H54 (cell line): ENCODE results near the gene GADL1.

Source experiments
- DNase-seq: peaks from one replicate; pipeline ENCODE4 v3.0.0; 2011; ENCODE audit warnings: low spot score, mixed read lengths; ENCODE audit not compliant: insufficient read length
- FAIRE-seq: peaks from 3 replicates; lab custom pipeline; 2011; peaks lifted over from hg19 to GRCh38; lab: Jason Lieb, UNC
- POLR2A ChIP-seq: IDR thresholded peaks from 2 replicates; pipeline ENCODE4 v1.6.1; 2011; ENCODE audit warnings: low read depth, mild to moderate bottlenecking, low read length

Gene GADL1

DNA sequence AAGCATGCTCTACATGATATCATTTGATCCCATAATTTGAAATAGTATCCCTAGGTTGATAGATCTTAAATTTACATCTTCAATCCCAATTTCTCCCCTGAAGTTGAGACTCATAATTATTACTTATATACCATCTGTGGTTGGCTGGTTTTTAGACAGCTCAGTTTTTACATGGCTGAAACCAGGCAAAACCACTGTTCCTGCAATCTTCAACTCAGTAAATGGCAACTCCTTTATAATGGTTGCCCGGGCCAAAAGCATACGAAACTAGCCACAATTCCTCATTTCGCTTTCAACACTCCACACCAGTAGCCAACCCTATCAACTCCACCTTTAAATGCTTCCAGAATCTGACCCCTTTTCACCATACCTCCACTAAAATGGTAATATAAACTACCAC, 169.6 kb downstream of the GADL1 start:
- FAIRE-seq, result no peak
- no peak for DNase-seq
- TF ChIP-seq POLR2A, result no peak

DNA sequence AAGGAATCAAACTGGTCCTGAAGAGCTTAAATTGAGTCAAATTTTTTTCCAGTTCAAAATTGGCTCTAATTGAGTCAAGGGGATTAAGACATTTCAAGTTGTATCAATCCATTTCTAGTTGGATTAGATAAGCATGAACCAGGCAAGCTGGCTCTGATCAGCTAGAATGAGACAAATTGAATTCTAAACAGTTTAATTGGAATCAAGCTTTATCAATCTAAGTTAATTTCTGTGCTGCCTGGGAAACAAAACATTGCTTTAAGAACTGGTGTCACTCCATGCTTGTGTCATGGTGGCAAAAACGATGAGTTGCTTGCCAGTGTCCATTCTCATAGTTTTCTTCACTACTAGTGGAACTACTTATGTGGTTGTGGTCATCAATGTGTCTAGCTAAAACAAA, 171.2 kb downstream of the GADL1 start:
- FAIRE-seq (peak; percentile 23), DNase-seq (no peak)
- no peak for TF ChIP-seq POLR2A

DNA sequence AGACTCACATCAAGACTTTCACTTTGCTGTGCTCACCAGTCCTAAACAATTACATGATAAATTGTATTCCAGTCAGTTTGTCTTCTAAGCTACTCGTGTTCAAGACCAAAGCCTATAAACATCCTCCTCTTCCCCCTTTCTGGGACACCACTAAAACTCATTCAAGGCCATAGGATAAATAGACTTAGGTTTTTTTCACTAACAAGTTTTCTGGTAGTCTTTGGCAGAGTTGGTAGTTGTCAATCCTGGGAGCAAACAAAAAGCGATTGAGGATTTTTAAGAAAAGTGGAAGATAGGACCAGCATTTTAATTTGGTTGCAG, 173.2 kb downstream of the GADL1 start:
- DNase-seq, result no peak
- no peak for TF ChIP-seq POLR2A
- no peak for FAIRE-seq

DNA sequence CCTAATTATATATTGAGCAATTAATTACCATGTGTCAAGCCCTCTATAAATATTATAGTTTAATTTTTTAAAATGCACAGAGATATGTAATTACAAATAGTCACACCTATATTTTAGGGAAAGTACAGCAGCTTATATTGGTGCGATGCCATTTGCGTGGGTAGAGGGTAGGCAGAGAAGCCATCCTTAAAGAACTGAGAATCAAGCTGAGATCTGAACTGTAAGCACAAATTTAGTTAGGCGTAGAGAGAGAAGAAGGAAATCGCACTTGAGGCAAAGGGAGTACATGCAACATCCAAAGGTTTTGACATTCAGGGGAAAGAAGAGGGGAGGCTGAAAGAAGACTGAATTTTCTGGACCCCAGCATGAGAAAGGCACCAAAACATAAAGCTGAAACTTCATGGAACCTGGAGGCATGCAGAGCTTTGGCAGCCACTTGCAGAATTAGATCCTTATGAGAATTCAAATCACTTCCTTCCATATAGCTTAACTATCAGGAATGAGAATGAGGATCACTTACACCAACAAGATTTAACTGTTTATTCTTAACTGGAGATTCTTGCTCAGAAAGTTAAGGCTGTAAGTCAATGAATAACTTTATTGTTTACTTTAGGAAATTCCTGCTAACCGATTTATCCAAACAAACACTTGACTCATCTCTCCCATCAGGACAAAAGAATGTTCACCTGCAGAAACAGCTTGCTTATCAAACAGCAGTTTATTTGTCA, 173.7 kb downstream of the GADL1 start:
- no peak for TF ChIP-seq POLR2A
- FAIRE-seq, result peak; percentile 98
- DNase-seq, result peak; percentile 19

DNA sequence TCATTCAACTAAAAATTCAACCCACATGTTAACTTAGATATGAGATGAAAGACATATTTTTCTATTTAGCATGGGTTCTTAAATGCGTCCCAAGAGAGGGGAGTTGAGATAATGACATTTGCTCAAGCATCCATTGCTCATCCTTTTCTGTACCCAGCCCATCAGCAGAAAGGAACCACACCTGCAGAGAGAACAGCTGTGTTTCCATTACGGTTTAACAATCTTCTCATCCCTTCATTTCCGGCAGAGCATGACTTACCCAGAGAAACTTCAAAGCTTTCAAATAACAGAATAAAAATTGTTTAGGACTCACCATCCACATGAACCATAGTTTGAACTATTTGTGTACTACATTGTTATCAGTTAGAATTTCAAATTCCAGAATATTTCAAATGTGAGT, 174.9 kb downstream of the GADL1 start:
- TF ChIP-seq POLR2A, result no peak
- no peak for DNase-seq
- no peak for FAIRE-seq

DNA sequence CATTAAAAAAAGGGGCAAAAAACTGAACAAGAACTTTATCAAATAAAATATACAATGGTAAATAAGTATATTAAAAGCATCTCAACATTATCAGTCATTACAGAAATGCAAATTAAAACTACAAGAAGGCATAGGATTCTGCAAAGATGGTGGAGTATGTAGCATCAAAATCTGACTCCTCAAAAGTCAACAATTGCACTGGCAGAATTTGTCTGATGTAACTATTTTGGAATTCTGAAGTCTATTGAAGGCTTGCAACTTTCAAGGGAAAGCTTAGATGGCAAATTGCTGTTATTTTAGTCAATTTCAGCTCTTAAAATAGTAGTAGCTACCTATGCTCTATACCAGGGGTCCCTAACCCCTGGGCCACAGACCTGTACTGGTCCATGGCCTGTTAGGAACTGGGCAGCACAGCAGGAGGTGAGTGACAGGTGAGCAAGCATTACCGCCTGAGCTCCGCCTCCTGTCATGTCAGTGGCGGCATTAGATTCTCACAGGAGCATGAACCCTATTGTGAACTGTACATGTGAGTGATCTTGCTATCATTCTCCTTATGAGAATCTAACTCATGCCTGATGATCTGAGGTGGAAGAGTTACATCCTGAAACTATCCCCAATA, 180.5 kb downstream of the GADL1 start:
- FAIRE-seq, result no peak

DNA sequence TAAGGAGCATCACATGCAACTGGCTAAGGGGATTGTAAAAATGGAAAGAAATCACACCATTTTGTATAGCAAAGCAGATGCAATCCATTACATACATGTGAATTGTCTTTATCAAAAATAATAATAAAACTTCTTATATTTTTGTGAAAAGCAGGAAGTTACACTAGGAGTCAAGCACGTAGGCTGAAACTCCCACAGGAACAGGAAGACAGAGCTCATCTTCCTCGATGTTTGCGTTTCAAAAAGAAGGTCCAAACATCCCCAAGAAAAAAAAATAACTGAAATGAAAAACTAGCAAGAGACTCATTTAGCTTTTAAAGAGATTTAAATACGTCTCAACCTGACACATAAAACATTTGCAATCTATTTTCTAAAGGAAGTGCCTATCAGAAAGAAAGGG, 181.5 kb downstream of the GADL1 start:
- DNase-seq (no peak), FAIRE-seq (no peak)
- TF ChIP-seq POLR2A, result no peak

More for the DNA sequence above, 180.5 kb downstream of the GADL1 start:
- TF ChIP-seq POLR2A, result no peak
- DNase-seq, result no peak

DNA sequence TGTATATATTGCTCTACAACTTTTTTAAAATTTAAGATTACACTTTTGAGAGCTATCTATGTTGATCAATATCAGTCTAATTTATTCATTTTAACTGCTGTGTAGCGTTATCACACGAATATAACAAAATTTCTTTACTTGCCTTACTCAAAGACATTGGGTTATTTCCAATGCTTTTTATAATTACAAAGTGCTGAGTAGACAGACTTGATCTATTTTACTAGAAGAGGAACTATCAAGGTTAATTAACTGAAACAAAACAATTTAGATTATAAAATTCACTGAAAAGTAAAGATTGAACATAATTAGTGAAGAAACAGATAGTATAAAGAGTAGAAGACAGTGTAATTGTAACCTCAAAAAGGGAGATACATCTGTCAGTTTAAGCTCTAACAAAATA, 182.6 kb downstream of the GADL1 start:
- no peak for DNase-seq
- FAIRE-seq, result no peak
- no peak for TF ChIP-seq POLR2A

DNA sequence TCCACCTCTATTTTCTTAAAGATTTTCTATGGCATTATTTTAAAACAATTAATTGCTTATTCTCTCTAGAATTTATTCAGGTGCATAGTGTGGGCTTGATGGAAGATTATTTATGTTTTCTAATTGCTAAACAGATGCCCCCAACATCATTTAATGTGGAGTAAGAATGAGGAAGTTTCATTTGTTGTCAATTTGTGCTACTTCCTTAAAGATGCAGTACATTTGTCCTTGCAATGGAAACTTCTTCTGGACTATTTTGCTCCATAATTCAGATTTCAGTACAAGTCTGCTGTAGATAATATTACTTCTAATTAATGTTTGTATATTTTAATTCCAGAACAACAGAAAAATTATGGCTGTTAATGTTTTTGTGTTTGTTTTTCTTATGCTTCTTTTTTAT, 183.3 kb downstream of the GADL1 start:
- no peak for FAIRE-seq
- no peak for TF ChIP-seq POLR2A
- no peak for DNase-seq

DNA sequence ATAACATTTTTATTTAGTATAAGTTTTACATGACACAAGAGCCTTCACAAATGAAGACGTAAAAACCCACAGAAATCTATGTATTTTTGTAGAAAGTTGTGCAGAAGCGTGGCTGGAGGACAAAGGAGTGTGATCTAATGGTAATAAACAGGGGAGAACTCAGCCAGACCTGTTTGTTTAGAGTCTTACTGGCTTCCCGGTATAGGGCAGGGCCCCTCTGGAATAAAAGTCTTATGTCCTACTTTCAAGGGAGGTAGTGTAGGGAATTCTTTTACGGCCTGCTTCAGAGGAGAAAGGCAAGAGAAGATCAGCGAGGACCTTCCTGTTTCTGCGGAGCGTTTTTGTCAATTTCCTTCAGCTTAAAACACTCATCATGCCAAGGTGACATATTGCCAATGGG, 184.4 kb downstream of the GADL1 start:
- TF ChIP-seq POLR2A, result no peak
- DNase-seq (no peak), FAIRE-seq (no peak)

DNA sequence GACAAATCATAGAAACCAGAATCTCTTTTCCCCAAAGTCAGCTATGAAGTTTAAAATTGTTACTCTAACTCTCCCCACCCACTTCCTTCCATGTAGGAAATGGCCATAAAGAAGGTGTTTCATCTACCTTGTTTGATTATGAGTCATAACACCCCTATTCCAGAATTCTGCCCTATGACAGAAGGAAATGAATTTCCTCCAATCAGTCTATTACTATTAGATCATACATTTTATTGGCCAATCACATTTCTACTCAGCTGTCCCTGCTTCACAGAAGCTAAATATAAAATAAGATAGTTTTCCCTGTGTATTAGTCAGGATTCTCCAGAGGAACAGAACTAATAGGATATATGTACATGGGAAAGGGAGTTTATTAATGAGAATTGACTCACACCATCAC, 186.0 kb downstream of the GADL1 start:
- no peak for TF ChIP-seq POLR2A
- FAIRE-seq (peak; percentile 6), DNase-seq (no peak)

DNA sequence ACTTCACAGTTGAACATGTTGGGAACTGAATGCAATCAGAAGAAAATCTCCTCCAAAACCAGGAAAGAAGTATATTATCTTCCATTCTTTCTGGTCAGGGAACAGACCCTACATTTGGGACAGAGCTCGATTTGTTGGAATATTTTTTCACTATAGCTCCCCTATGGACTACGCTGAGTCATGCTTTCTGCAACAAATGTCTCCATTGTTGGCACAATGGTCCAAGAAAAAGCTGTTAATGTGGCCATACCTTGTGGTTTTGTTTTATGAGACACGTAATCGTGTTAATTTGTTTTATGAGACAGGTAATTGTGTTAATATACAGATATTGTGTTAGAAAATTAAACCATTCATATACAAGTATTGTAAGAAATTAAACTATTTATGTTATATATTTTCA, 186.6 kb downstream of the GADL1 start:
- DNase-seq (no peak), FAIRE-seq (no peak)
- no peak for TF ChIP-seq POLR2A

DNA sequence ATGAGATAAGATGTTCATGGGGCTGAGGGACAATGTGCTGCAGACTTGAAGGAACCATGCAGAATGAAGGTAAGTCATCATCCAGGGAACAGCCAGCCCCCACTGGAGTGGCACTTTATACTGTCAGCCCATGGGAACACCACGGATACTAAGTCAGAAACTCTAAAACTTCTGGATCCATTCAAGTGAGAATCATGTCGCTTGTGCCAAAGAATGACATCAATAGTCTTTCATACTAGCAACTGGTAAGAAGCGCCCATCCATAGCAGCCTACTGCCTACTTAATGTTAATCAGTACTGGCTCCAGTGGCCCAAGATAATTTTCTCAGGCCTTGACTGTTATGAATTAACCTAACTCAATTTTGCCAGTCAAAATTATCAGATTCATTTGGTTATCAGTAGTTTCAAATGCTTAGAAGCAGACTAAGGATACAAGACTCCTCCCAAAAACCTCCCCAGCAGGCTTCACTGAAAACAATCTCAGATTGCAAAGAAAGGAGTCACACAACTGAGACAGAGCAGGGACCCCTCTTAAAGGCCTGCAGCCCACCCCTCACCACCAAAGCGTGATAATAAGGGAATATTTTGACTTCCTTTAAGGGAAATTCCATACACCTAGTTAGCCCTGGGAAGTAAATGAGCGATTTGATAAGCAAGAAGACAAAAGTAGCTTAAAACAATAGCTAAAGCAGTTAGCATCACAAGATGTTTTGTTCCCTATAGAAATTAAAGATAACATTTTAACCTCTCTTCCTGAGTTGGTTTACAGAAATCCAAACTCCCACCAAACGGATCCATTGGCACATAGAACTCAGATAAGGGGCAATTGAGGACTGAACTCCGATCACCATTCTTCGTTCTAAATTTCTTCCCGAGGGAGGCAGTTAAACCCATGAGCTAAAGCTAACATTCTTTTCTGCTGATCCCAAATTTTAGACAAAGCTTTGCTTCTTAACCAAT, 189.2 kb downstream of the GADL1 start:
- FAIRE-seq (no peak), DNase-seq (no peak)
- no peak for TF ChIP-seq POLR2A

DNA sequence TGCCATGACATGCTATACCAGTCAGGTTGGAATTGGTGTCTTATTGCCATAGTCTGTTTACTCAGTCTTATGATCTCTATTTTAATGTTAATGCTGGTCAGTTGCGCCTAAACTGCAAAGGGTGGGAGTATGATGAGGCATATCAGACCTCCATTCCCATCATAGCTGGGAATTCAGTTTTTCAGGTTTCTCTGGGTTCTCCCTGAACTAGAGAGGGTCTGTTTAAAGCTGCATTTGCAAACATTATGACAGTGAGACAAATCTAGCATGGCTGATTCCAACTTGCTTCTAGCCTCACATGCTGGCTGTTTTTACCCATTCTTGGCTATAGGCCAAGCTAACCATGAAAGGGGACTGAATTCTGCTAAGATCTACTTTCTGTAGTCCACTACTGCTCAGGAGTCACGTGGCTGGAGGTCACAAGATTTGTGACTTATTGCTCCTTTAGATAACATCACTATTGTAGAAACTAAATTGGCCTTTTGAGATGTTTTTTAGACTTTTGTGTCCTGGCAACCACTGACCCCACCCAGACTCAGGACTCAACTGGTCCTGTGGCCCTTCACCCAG, 191.5 kb downstream of the GADL1 start:
- FAIRE-seq (no peak), DNase-seq (no peak)
- no peak for TF ChIP-seq POLR2A
